Erythroblast (primary cell): ENCODE data around the gene F12.

Experiments
- GATA1 ChIP-seq: IDR thresholded peaks from 2 replicates; pipeline ENCODE4 v1.6.1; 2011; ENCODE audit warnings: low read depth, mild to moderate bottlenecking, control low read depth, low read length, moderate library complexity
- POLR2A ChIP-seq: IDR thresholded peaks from 2 replicates; pipeline ENCODE4 v1.6.1; 2011; ENCODE audit warnings: mild to moderate bottlenecking, low read length

DNA sequence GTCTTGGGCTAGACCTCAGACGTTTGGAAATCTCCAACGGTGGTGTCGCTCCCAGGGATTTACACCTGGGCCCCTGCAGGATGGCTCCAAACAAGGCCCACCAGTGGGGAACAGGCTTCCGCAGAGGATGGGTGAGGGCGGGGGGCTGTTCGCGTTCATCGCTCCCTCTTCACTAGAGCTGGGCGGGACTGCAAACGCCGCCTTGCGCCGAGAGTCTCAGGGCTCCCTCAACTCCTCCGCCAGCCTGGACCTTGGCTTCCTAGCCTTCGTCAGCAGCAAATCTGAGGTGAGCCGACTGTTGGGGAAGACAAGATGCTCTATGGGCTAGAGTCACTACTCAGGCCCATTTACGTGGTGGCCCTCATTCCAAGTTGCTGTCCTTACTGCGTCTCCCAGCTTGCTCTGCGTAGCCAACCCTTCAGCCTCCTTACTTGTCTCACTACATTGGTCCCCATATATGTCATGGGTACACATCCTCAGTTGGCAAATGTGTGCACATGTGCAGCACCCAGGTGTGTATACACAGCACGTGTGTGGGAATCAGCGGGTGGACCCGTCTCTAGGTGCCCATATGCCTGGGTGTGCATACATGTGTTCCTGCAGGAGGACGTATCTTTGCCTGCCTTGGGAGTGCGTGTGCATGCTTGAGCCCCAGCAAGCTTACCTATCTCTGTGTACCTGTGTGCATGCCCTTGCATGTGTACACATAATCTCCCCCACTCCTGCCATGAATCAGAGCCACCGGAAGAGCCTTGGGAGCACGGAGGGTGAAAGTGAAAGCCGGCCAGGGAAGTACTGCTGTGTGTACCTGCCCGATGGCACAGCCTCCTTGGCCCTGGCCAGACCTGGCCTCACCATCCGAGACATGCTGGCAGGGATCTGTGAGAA is 41.1 kb downstream of the F12 start:
- TF ChIP-seq POLR2A (no peak), GATA1 (no peak)
